Bronchial epithelial cell (primary cell): ENCODE results near the gene CRYBB1. TPM values are rescaled to one million over a fixed set of nuclear protein-coding genes. Genes with fewer than 3 reads are reported as not detected.

ENCODE experiments used
- DNase-seq: peaks from one replicate; pipeline ENCODE4 v3.0.0-alpha.2; 2010; ENCODE audit warnings: low read depth
- FAIRE-seq: peaks from 2 replicates; lab custom pipeline; 2011; peaks lifted over from hg19 to GRCh38; lab: Jason Lieb, UNC
- H3K27me3 ChIP-seq: 2 replicates; pipeline ENCODE4 v1.5.1; 2011; ENCODE audit warnings: low read length; ENCODE audit not compliant: control insufficient read depth, insufficient read depth
- H3K36me3 ChIP-seq: 2 replicates; pipeline ENCODE4 v1.5.1; 2011; ENCODE audit warnings: low read length; ENCODE audit not compliant: control insufficient read depth, insufficient read depth
- H3K4me3 ChIP-seq: 2 replicates; pipeline ENCODE4 v1.5.1; 2011; ENCODE audit warnings: mild to moderate bottlenecking, low read depth, low read length, control low read depth
- CTCF ChIP-seq: IDR thresholded peaks from 2 replicates; pipeline ENCODE4 v1.5.1; 2011; ENCODE audit warnings: mild to moderate bottlenecking, moderate library complexity, low read length, control low read depth, inconsistent platforms; ENCODE audit not compliant: insufficient read depth, severe bottlenecking
- total RNA-seq: library from RNA; depleted of rRNA; stranded (reverse); fragments of >200 nt; gene quantifications from 2 replicates; pipeline ENCODE4 v1.2.1, GENCODE V29; 2014

The CRYBB1 gene
- total RNA-seq, 1 donor from 2014 or later, result not detected

DNA sequence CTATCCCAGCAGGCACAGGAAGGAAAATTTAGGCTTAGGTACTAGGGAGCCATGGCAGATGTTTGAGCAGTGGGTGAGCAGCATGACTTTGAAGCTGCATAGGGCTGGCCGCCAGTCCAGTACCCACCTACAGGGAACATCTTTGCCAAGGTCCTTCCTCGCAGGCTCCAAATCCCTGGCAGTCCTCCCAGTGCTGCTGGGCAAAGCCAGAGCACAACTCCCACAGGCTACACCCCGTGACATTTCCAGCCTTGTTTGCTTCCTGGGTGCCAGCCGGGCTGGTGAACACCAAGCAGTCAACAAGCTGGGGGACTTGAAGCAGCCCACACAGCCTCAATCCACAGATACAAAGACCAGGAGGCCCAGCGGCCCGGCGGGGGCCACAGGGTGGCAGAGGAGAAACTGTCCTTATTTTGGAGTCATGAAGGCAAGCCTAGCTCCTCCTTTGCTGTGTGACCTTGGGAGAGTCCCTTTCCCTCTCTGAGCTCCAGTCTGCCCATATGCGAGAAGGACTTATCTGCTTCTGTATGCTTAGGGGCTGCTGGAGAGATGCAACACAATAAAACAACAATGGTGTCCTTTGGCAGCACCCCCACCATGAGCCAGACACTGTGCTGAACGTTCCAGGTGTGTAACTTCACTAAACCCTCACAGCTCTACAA lies 55.9 kb downstream of the CRYBB1 start:
- FAIRE-seq, result no peak
- no peak for DNase-seq
- TF ChIP-seq CTCF, result no peak
- Histone ChIP-seq H3K27me3 (no peaks in the 10 kb centered on the region), H3K36me3 (peaks cover 3% of the 10 kb centered on the region), H3K4me3 (no peak overlapping the region)

GRCh38 chr22:26559961-26560575 lies 57.8 kb downstream of the CRYBB1 start:
- FAIRE-seq, result no peak
- DNase-seq, result no peak
- Histone ChIP-seq H3K36me3 (peaks cover 1% of the 10 kb centered on the region), H3K27me3 (no peaks in the 10 kb centered on the region), H3K4me3 (no peak overlapping the region)
- no peak for TF ChIP-seq CTCF

- no peak for FAIRE-seq
Measured at GRCh38 chr22:26558248-26558895, 59.5 kb downstream of the CRYBB1 start.

DNA sequence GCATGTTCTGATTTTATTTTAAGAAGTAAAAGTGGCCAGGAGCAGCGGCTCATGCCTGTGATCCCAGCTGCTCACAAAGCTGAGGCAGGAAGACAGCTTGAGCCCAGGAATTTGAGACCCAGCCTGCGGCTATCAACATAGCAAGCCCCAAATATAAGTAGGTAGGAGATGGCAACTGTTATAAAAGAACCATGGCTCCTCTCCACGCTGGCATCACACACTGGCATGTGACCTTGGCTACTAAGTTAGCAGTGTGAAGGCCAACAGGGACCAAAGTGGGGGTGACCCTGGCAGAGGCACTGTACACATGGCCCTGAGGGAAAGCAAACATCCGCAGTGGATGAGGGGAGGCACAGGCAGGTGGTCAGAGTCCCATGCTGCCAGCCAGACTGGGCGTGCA lies 60.9 kb downstream of the CRYBB1 start:
- TF ChIP-seq CTCF, result no peak
- peaks cover 2% of the 10 kb centered on the region for H3K36me3 ChIP-seq
- H3K4me3 ChIP-seq, result no peak overlapping the region
- no peaks in the 10 kb centered on the region for H3K27me3 ChIP-seq
- DNase-seq, result no peak
- no peak for FAIRE-seq

More at GRCh38 chr22:26558248-26558895, 59.5 kb downstream of the CRYBB1 start:
- Histone ChIP-seq H3K36me3 (no peaks in the 10 kb centered on the region), H3K27me3 (no peaks in the 10 kb centered on the region), H3K4me3 (no peak overlapping the region)
- DNase-seq, result no peak
- no peak for TF ChIP-seq CTCF

DNA sequence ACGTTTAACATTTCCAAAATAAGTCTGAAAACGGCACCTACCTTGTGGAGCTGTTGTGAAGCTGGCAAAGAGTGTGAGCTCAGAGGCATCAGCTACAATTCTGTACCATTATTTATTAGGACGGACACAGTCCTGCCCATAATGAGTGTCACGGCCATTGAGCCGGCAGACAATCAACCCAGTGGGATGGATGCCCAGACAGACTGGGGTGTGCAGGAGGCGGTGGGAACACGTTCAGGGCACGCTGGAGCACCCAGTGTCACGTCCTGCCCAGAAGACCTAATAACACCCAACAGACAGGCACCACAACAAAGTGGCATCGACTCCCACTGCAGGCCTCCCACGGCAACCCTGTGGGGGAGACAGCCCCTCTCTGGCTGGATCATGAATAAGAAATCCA lies 62.3 kb downstream of the CRYBB1 start:
- Histone ChIP-seq H3K36me3 (peaks cover 2% of the 10 kb centered on the region), H3K27me3 (no peaks in the 10 kb centered on the region), H3K4me3 (no peak overlapping the region)
- no peak for FAIRE-seq
- no peak for TF ChIP-seq CTCF
- no peak for DNase-seq
